Lung (tissue), 12 donors: Measurements from ENCODE around the gene KIF3B. TPM values are rescaled to one million over a fixed set of nuclear protein-coding genes. Genes with fewer than 3 reads are reported as not detected.

ENCODE experiments used
- ATAC-seq: fragments of 200-7000 bp; cut with Tn5 transposase; one replicate; pipeline ENCODE4 v1.9.1; 2020; ENCODE audit warnings: moderate number of reproducible peaks; ENCODE audit not compliant: insufficient read depth, low FRiP score
- DNase-seq, 3 donors: peaks; one replicate each; pipeline ENCODE4 v3.0.0-alpha.2; 2013 to 2017
- H3K27ac ChIP-seq, 2 donors: one replicate each; pipeline ENCODE4 v1.5.1; 2013; ENCODE audit warnings: mild to moderate bottlenecking in 2 of 2, moderate library complexity in 2 of 2, control low read depth in 1 of 2, inconsistent platforms in 1 of 2, low read depth in 1 of 2, low read length in 1 of 2
- H3K27me3 ChIP-seq, 3 donors: one replicate each; pipeline ENCODE4 v1.5.1; 2013; ENCODE audit warnings: low read length in 2 of 3; ENCODE audit not compliant: control insufficient read depth in 3 of 3, insufficient read depth in 3 of 3
- H3K36me3 ChIP-seq, 4 donors: one replicate each; pipeline ENCODE4 v1.5.1; 2013; ENCODE audit warnings: low read length in 4 of 4, mild to moderate bottlenecking in 1 of 4, moderate library complexity in 1 of 4; ENCODE audit not compliant: control insufficient read depth in 4 of 4, insufficient read depth in 4 of 4
- H3K4me1 ChIP-seq, 5 donors: one replicate each; pipeline ENCODE4 v1.5.1; 2013; ENCODE audit warnings: low read length in 5 of 5, mild to moderate bottlenecking in 2 of 5, moderate library complexity in 1 of 5; ENCODE audit not compliant: control insufficient read depth in 5 of 5, insufficient read depth in 5 of 5
- H3K4me3 ChIP-seq: one replicate; pipeline ENCODE4 v1.5.1; 2013; ENCODE audit warnings: mild to moderate bottlenecking, control low read depth, moderate library complexity
- H3K9ac ChIP-seq, 2 donors: one replicate each; pipeline ENCODE4 v1.5.1; 2013; ENCODE audit warnings: low read length in 2 of 2, control low read depth in 1 of 2; ENCODE audit not compliant: insufficient read depth in 1 of 2
- H3K9me3 ChIP-seq, 4 donors: one replicate each; pipeline ENCODE4 v1.5.1; 2013; ENCODE audit warnings: low read length in 3 of 4, mild to moderate bottlenecking in 1 of 4, moderate library complexity in 1 of 4; ENCODE audit not compliant: control insufficient read depth in 4 of 4, insufficient read depth in 3 of 4
- WGBS, 2 donors: extraction: QIAGEN DNeasy Blood & Tissue Kit; methylation state at CpG; one replicate each; pipeline ENCODE4 v1.1.7; 2013; 5-methylcytosine and 5-hydroxymethylcytosine counted together
- polyA plus RNA-seq, 2 donors: library from polyadenylated mRNA; stranded (reverse); fragments of 200-250 nt; gene quantifications; one replicate each; pipeline ENCODE4 v1.2.1, GENCODE V29; 2013
- total RNA-seq, 2 donors: library from RNA; depleted of rRNA in 1 of 2; stranded (reverse); fragments of >200 nt in 1 of 2; gene quantifications; one replicate each; pipeline ENCODE4 v1.2.1, GENCODE V29; 2014 to 2021
- TF ChIP-seq, protein P1 (sequence below): IDR thresholded peaks from 2 replicates; pipeline ENCODE4 v1.5.1; 2012; ENCODE audit warnings: mild to moderate bottlenecking; ENCODE audit errors: control extremely low read depth, extremely low read depth
- donor health status: control.
- donor health status: control.
- donor health status: Bipolar disorder and iron deficiency.
- donor health status: healthy.
- donor health status: DM: yes; HTN: yes; CAD: no.

KIF3B gene
- total and polyA plus RNA-seq, 4 donors, result 8.5 to 35.3 (median 23.2) TPM

DNA sequence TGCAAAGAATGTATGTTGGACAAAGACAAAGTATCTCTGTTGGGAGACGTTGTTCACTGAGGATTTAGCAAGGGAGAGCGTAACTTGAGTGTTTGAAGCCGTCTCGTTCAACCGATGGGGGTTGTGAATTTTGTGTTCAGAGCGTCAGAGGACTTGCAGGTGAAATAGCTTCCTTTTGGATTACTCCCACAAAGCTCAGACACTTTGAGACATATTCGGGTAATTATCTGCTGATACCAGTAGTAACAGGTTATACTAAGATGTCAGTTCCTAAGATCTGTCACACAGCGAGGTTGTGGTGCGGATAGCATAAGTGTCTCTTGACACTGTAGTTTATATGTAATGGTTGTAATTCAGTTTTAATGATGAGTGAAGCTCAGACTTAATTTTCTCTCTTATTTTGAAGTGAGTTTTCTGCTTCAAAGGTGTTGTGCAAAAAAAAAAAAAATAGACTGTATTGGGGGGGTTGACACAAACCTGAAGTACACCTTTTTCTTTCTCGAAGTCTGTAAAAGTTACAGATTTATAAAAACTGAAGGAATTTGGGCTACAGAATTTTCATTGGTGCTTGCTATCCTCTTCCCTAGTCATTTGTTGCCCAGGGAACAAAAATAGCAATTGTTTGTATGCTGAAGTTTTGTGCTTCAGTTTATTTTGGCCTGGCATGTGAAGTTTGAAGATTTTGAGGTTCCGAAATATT lies 82.3 kb downstream of the KIF3B start:
- DNase-seq, result peak; percentile 21 to 75 (median 52)
- 12 to 29% methylated on average over 11 of the region's 11 CpGs for whole genome bisulfite sequencing, 2 donors
- Histone ChIP-seq H3K27me3 (no peaks in the 10 kb centered on the region), H3K9ac (peak overlapping the region; percentile 82 to 92), H3K9me3 (peaks cover 0 to 5% (median 0%) of the 10 kb centered on the region in 4 donors), H3K27ac (peak overlapping the region; percentile 89 to 94), H3K36me3 (no peaks in the 10 kb centered on the region), H3K4me1 (peaks cover 3 to 24% (median 11%) of the 10 kb centered on the region in 5 donors), H3K4me3 (peak overlapping the region; percentile 64)
- TF ChIP-seq, protein P1, sequence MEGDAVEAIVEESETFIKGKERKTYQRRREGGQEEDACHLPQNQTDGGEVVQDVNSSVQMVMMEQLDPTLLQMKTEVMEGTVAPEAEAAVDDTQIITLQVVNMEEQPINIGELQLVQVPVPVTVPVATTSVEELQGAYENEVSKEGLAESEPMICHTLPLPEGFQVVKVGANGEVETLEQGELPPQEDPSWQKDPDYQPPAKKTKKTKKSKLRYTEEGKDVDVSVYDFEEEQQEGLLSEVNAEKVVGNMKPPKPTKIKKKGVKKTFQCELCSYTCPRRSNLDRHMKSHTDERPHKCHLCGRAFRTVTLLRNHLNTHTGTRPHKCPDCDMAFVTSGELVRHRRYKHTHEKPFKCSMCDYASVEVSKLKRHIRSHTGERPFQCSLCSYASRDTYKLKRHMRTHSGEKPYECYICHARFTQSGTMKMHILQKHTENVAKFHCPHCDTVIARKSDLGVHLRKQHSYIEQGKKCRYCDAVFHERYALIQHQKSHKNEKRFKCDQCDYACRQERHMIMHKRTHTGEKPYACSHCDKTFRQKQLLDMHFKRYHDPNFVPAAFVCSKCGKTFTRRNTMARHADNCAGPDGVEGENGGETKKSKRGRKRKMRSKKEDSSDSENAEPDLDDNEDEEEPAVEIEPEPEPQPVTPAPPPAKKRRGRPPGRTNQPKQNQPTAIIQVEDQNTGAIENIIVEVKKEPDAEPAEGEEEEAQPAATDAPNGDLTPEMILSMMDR, result no peak
- no peak for ATAC-seq

DNA sequence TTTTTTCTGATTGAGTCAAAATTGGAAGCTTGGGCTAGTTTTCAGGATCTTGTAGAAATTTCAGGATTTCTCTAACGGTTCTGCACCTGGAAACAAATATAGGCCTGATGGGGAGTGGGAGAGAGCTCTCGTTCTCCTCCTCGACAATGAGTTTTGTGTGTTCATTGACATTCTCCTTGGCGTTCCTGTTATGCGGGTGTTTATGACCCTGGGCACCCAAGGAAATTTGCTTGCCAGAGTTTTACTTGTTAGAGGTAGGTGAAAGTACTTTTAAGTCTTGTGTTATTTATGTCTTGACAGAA lies 82.8 kb downstream of the KIF3B start:
- peak overlapping the region in 1 of 2 donors; percentile 5 for H3K27ac ChIP-seq

DNA sequence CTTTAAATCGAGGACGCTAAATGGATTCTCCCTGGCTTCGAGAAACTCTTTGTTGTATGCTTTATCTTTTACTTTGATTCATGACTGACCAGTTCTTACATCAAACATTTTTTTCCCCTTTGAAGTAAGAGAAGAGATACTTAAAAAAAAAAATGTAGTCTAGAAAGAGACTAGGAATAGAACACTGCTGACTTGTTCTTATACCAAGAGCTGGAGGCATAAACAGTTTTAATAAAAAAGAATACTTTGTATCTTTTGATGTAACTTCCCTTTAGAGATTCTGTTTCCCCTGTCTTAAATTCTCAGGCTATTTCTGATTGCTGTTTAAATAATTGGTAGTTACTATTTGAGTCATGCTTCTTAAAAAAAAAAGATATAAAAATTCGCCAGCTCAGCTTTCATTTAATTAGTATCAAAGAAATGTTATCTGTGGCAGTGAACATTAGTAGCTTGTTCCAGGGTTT lies 85.5 kb downstream of the KIF3B start:
- Histone ChIP-seq H3K4me3 (no peak overlapping the region), H3K36me3 (peaks cover 0 to 7% (median 2%) of the 10 kb centered on the region in 4 donors), H3K4me1 (peaks cover 3 to 29% (median 12%) of the 10 kb centered on the region in 5 donors), H3K9me3 (no peaks in the 10 kb centered on the region), H3K9ac (no peak overlapping the region), H3K27me3 (no peaks in the 10 kb centered on the region), H3K27ac (no peak overlapping the region)
- ATAC-seq, result no peak
- TF ChIP-seq, protein P1, result no peak
- WGBS, 2 donors, result 41 to 67% methylated on average over 4 of the region's 4 CpGs
- DNase-seq, result peak in 1 of 3 donors; percentile 36

More for the DNA sequence above, 82.8 kb downstream of the KIF3B start:
- WGBS, 2 donors, result 30 to 58% methylated on average over 5 of the region's 5 CpGs
- ATAC-seq, result no peak
- peaks cover 0 to 5% (median 0%) of the 10 kb centered on the region in 4 donors for H3K9me3 ChIP-seq
- no peaks in the 10 kb centered on the region for H3K27me3 ChIP-seq
- H3K9ac ChIP-seq, result no peak overlapping the region
- H3K4me3 ChIP-seq, result no peak overlapping the region
- TF ChIP-seq, protein P1, result no peak
- peaks cover 3 to 24% (median 11%) of the 10 kb centered on the region in 5 donors for H3K4me1 ChIP-seq
- DNase-seq, result no peak
- H3K36me3 ChIP-seq, result no peaks in the 10 kb centered on the region
